ENCODE data around the gene ALLC. TPM values are rescaled to one million over a fixed set of nuclear protein-coding genes. Genes with fewer than 3 reads are reported as not detected.

The ALLC gene
- total RNA-seq, 1 donor from 2014 or later, result not detected

DNA sequence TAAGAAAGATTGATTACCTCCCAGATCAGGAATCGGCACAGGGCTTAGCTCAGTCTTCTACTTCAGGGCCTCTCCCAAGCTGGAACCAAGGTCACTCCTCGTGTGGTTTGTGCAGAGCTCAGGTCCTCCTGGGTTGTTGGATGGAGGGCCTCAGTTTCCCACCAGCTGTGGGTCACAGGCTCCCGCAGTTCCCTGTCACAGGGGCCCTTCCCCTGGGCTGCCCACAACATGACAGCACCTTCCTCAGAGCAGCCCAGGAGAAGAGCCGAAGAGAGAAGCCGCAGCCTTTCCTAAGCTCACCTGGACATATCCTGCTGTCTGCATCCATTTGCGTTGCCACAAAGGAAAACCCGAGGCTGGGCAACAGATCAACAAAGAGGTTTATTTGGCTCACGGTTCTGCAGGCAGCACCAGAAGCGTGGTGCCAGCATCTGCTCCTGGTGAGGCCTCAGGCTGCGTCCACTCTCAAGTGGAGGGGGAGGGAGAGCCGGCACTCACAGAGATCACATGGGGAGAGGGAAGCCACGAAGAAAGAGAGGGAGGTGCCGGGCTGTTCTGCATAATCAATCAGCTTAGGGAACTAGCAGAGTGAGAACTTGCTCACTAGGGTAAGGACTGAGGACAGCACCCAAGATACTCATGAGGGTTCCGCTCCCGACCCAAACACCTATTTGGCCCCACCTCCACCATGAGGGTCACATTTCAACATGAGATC lies 13.0 kb upstream of the ALLC start:
- Mint-ChIP-seq H3K36me3 (no peaks in the 10 kb centered on the region), H3K9me3 (no peaks in the 10 kb centered on the region), H3K27me3 (ENCODE audit: low read depth) (peaks cover 41% of the 10 kb centered on the region), H3K4me3 (no peak overlapping the region), H3K4me1 (no peaks in the 10 kb centered on the region), H3K27ac (no peak overlapping the region)
- TF ChIP-seq, protein P1, sequence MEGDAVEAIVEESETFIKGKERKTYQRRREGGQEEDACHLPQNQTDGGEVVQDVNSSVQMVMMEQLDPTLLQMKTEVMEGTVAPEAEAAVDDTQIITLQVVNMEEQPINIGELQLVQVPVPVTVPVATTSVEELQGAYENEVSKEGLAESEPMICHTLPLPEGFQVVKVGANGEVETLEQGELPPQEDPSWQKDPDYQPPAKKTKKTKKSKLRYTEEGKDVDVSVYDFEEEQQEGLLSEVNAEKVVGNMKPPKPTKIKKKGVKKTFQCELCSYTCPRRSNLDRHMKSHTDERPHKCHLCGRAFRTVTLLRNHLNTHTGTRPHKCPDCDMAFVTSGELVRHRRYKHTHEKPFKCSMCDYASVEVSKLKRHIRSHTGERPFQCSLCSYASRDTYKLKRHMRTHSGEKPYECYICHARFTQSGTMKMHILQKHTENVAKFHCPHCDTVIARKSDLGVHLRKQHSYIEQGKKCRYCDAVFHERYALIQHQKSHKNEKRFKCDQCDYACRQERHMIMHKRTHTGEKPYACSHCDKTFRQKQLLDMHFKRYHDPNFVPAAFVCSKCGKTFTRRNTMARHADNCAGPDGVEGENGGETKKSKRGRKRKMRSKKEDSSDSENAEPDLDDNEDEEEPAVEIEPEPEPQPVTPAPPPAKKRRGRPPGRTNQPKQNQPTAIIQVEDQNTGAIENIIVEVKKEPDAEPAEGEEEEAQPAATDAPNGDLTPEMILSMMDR (IDR thresholded peaks at IDR 0.05; ENCODE audit: unreplicated experiment), result no peak
- no peak for DNase-seq (ENCODE audit: low spot score in 2 of 2, unreplicated experiment in 2 of 2)

DNA sequence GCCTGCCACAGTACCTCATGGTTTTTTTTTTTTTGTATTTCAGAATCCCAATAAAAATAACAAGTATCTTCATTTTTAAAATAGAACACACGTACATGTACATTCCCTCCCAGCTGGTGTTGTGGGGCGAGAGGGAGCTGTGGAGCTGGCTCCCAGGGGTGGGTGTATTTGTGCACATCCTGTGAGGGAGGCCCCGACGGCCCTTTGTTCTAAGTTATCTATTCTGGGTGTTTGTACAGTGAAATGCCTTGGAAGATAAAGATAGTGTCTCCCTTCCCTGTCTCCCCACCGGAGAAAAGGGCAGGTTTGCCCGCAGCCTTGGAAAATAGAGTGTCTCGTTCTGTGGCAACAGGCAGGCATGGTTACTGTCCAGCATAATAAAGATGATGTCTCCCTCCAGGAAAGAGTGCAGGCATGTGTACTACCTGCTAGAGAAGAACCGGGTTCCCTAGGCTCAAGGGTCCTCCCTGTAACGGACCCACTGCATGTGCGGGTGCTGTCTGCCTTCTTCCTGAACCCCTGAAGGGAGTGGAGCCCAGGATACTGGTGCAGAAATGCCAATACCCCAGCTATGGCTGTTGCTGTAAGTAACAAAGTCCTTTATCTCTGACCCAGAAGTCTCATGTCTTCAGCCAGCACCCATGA lies 12.1 kb upstream of the ALLC start:
- Mint-ChIP-seq H3K27ac (no peak overlapping the region), H3K9me3 (no peaks in the 10 kb centered on the region), H3K27me3 (ENCODE audit: low read depth) (peaks cover 43% of the 10 kb centered on the region), H3K4me1 (peaks cover 3% of the 10 kb centered on the region), H3K36me3 (no peaks in the 10 kb centered on the region), H3K4me3 (no peak overlapping the region)
- TF ChIP-seq, protein P1 (IDR thresholded peaks at IDR 0.05; ENCODE audit: unreplicated experiment), result no peak
- no peak for DNase-seq (ENCODE audit: low spot score in 2 of 2, unreplicated experiment in 2 of 2)

DNA sequence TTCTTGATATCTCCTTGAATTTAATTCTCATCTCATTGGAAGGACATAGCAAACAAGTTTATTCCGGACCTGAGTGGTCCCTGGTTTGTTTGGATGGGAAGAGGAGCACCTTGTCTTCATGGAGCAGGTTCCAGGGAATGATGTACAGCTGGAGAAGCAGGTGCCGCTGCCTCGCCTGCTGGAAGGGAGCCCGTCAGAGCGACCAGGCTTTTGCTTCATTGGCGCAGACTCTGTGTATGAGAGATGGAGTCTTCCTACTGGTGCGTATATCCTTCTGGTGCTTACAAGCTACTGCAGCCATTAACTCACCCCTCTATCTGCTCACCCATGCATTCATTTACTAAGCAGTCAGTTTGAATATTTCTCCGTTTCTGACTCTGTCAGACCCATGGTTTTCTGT lies 11.6 kb upstream of the ALLC start:
- Mint-ChIP-seq H3K9me3 (no peaks in the 10 kb centered on the region), H3K4me1 (peaks cover 7% of the 10 kb centered on the region), H3K36me3 (no peaks in the 10 kb centered on the region), H3K4me3 (no peak overlapping the region), H3K27me3 (ENCODE audit: low read depth) (peaks cover 45% of the 10 kb centered on the region), H3K27ac (no peak overlapping the region)
- TF ChIP-seq, protein P1 (IDR thresholded peaks at IDR 0.05; ENCODE audit: unreplicated experiment), result no peak
- no peak for DNase-seq (ENCODE audit: low spot score in 2 of 2, unreplicated experiment in 2 of 2)

DNA sequence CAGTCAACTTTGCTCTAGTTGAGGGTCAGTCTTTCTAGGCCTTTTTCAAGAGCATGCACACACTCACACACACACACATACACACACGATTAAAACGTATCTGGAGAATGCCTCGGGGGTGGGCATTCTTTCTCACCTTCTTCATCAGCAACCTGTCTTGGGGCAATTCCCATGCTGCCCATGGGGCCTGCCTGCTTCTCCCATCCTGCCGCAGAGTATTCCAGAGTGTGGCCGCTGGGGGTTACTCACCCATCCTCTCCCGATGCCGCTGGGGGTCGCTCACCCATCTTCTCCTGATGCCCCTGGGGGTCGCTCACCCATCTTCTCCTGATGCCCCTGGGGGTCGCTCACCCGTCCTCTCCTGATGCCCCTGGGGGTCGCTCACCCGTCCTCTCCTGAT lies 10.8 kb upstream of the ALLC start:
- no peak for DNase-seq (ENCODE audit: low spot score in 2 of 2, unreplicated experiment in 2 of 2)
- Mint-ChIP-seq H3K36me3 (no peaks in the 10 kb centered on the region), H3K9me3 (no peaks in the 10 kb centered on the region), H3K27me3 (ENCODE audit: low read depth) (peaks cover 49% of the 10 kb centered on the region), H3K4me1 (peaks cover 15% of the 10 kb centered on the region), H3K27ac (no peak overlapping the region), H3K4me3 (no peak overlapping the region)
- TF ChIP-seq, protein P1 (IDR thresholded peaks at IDR 0.05; ENCODE audit: unreplicated experiment), result no peak

DNA sequence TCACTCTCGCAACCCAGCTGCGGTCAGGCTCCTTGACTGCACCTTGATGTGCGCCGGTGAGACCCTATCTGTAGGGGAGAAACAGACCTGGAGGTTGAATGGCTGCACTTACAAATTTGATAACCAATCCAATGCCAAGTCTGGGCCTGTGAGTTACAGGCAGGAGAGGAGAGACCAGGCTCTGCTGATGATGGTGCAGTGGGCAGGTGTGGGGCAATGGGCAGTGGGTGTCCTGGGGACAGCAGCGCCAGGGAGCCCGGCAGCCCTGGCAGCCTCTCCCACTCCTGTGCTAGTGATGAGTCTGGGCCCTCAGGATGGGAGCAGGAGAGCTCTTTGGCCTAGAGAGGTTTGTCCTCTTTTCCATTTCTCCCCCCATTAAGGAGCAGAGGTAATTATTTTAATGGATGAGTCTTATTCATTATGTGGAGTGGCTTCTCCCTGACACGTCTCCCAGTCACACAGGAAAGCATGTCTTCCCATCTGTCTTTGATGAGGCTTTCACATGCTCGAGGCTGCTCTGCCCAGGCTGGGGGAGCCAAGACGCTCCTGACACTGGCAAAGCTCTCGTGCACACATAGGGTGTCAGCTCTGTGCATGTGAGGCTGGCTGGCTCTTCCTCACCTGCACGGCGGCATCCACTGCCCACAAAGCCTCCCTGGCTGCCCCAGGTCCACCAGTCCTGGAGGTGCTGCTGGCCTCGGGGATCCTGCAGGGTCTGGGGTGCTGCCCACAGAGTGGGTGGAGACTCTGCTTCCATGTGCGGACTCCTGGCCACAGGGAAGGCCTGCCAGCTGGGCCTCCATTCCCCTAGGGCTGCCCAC lies 10.0 kb upstream of the ALLC start:
- H3K9me3 Mint-ChIP-seq, result no peaks in the 10 kb centered on the region

More for the DNA sequence above, 10.0 kb upstream of the ALLC start:
- DNase-seq (ENCODE audit: low spot score in 2 of 2, unreplicated experiment in 2 of 2), result no peak
- TF ChIP-seq, protein P1 (IDR thresholded peaks at IDR 0.05; ENCODE audit: unreplicated experiment), result no peak
- Mint-ChIP-seq H3K27me3 (ENCODE audit: low read depth) (peaks cover 49% of the 10 kb centered on the region), H3K27ac (no peak overlapping the region), H3K4me1 (peaks cover 15% of the 10 kb centered on the region), H3K36me3 (no peaks in the 10 kb centered on the region), H3K4me3 (no peak overlapping the region)
